ENCODE results near the gene CAB39. TPM values are rescaled to one million over a fixed set of nuclear protein-coding genes. Genes with fewer than 3 reads are reported as not detected.

The CAB39 gene
- total RNA-seq, 4 donors from 2014 or later = 61.2 to 110 (median 90.3) TPM

DNA sequence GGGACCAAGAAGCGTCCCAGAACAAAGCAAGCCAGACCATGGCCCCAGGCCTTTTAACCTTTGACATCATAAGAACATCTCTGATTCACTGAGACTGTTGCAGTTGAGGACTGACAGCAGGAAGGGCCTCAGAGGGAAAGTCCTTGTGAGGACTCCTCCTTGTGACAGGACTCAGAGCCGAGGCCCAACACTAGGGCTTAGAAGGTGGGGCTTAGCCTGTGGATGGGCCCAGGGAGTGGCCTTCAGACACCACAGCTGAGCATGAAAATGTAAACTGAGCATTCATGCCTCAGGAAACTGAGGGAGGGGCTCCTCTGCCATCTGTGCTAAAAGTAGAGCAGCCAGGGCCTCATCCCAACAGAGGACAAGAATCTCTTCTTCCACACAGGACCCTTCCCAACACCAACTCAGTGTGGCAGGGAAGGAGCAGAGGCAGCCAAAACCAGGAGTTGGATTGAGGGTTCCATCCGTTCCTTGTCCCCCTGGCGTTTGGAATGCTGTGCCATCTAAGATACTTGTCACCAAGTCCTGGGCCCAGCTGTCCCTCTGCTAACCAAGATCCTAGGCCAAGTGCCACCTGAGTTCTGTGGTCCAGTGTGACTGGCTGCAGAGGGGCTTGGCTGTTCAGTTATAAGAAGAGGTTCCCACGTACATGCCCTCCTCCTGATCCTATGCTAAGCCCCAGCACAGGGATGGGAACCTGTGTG lies 37.5 kb upstream of the CAB39 start:
- ATAC-seq (ENCODE audit: low FRiP score) (no peak), DNase-seq (ENCODE audit: low spot score) (no peak)
- TF ChIP-seq, protein P1, sequence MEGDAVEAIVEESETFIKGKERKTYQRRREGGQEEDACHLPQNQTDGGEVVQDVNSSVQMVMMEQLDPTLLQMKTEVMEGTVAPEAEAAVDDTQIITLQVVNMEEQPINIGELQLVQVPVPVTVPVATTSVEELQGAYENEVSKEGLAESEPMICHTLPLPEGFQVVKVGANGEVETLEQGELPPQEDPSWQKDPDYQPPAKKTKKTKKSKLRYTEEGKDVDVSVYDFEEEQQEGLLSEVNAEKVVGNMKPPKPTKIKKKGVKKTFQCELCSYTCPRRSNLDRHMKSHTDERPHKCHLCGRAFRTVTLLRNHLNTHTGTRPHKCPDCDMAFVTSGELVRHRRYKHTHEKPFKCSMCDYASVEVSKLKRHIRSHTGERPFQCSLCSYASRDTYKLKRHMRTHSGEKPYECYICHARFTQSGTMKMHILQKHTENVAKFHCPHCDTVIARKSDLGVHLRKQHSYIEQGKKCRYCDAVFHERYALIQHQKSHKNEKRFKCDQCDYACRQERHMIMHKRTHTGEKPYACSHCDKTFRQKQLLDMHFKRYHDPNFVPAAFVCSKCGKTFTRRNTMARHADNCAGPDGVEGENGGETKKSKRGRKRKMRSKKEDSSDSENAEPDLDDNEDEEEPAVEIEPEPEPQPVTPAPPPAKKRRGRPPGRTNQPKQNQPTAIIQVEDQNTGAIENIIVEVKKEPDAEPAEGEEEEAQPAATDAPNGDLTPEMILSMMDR (IDR thresholded peaks at IDR 0.05) = no peak

DNA sequence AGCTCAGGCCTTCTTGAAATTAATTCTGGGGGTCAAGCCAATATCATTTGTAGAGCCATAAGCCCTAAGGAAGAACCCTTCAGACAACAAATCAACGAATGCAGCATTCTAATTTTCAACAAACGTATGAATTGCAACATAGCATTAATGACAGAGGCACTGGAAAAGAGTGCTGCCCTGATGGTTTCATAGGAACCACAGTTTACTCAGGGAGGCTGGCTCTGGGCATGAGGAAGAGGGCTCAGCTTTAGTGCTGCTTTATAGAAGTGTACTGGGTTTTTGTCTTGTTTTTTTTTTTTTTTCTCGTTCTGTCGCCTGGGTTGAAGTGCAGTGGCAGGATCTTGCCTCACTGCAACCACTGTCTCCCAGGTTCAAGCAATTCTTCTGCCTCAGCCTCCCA lies 36.1 kb upstream of the CAB39 start:
- DNase-seq (ENCODE audit: low spot score) (no peak), ATAC-seq (ENCODE audit: low FRiP score) (no peak)
- TF ChIP-seq, protein P1 (IDR thresholded peaks at IDR 0.05) = no peak

DNA sequence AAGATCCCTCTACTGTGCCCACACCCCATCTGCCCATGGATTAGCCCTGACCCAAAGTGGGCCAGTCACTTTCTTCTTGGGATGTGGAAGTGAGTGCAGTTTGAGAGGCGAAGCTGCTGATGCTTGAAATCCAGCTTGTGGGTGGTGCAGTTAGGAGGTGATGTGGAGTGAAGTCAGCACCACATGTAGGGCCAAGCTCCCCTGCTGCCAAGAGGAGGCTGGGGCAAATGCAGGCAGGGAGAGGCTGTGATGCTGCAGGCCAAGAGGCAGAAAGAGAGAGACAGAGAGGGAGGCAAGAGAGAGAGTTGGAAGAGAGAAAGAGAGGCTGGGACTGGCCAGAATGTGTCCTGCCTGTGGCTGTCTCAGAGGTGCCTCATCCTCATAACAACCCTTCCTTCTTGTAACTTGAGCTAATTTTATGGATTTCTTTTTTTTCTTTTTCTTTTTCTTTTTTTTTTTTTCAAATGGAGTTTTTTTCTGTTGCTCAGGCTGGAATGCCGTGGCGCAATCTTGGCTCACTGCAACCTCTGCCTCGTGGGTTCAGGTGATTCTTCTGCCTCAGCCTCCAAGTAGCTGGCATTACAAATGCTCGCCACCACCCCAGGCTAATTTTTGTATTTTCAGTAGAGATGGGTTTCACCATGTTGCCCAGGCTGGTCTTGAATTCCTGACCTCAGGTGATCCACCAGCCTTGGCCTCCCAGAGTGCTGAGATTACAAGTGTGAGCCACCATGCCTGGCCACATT lies 35.3 kb upstream of the CAB39 start:
- ATAC-seq (ENCODE audit: low FRiP score) = no peak
- TF ChIP-seq, protein P1 (IDR thresholded peaks at IDR 0.05) = no peak
- no peak for DNase-seq (ENCODE audit: low spot score)

DNA sequence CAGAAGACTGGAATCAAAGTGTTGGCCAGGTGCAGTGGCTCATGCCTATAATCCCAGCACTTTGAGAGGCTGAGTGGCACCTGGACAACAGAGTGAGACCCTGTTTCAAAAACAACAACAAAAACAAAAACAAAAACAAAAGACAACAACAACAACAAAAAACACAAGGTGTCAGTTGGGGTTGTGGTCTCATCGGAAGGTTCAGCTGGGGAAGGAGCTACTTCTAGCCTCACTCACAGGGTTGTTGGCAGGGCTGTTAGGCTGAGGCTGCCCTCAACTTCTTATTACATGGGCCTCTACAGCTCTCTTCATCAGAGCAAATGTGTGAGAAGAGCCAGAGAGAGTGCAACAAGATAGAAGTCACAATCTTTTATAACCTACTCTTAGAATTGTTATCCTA lies 34.6 kb upstream of the CAB39 start:
- ATAC-seq (ENCODE audit: low FRiP score) = no peak
- TF ChIP-seq, protein P1 (IDR thresholded peaks at IDR 0.05) = no peak
- DNase-seq (ENCODE audit: low spot score) = no peak

DNA sequence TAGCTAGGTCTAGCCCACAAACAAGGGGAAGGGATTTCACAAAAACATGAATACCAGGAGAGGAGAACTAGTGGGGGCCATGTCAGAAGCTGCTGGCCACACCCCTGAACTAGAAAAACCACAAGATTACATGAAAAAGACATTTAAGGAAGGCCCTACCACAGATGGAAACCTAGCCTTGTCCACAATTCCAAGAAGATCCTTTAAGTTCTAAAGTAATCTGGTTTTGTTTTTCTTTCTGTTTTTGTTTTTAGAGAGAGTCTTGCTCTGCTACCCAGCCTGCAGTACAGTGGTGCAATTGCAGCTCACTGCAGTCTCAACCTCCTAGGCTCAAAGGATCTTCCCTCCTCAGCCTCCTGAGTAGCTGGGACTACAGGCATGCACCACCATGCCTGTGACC lies 34.2 kb upstream of the CAB39 start:
- TF ChIP-seq, protein P1 (IDR thresholded peaks at IDR 0.05) = no peak
- DNase-seq (ENCODE audit: low spot score) (no peak), ATAC-seq (ENCODE audit: low FRiP score) (no peak)

DNA sequence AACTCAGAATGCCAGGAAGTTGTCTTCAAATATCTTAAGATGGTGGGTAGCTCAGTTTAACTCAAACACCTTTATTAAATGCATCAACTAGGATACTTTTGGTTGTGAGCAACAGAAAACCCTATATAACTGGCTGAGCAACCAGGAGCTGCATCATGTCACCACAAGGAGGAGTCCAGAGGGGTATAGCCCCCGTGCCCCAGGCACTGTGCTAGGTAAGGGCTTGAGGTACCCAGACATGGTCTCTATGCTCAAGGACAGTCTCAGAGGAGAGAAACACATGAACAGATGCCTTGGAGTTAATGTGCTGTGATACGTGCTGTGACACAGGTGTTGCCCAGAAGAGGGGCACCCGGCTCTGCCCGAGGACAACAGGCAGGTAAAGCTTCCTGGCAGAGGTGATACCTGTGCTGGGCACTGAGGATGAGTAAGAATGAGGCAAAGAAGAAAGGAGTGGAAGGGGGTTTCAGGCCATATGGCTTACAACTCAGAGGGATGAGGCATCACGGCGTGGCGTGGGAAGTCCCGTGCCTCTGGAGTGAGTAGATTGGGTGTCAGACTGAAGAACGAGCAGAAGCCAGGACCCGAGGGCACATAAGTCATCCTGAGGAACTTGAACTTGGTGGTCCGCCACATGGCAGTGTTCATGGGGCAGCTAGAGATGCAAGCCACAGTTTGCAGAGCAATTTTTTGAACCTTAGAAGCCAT lies 32.0 kb upstream of the CAB39 start:
- TF ChIP-seq, protein P1 (IDR thresholded peaks at IDR 0.05) = no peak
- DNase-seq (ENCODE audit: low spot score) = no peak
- no peak for ATAC-seq (ENCODE audit: low FRiP score)

Data from omental fat pad (tissue), 4 donors.